Keratinocyte (primary cell): ENCODE measurements around the gene ALG1L2. TPM values are rescaled to one million over a fixed set of nuclear protein-coding genes. Genes with fewer than 3 reads are reported as not detected.
"Not testable (repeated sequence)": the region's sequence is repeated elsewhere in the genome, so short reads cannot be mapped to it uniquely, and the experiment has no call there.

Experiments used
- DNase-seq: peaks from one replicate; pipeline ENCODE4 v3.0.0-alpha.2; 2011; ENCODE audit warnings: low read depth, missing footprints, low spot score
- FAIRE-seq: peaks from 2 replicates; lab custom pipeline; 2011; peaks lifted over from hg19 to GRCh38; lab: Jason Lieb, UNC
- H2AFZ ChIP-seq: 2 replicates; pipeline ENCODE4 v1.6.0; 2012; ENCODE audit warnings: low read length, control low read depth, inconsistent platforms; ENCODE audit not compliant: control insufficient read depth
- H3K27ac ChIP-seq: 2 replicates; pipeline ENCODE4 v1.5.1; 2011; ENCODE audit warnings: low read length; ENCODE audit not compliant: control insufficient read depth, insufficient read depth
- H3K27me3 ChIP-seq: 3 replicates; pipeline ENCODE4 v1.6.0; 2011; ENCODE audit warnings: low read length; ENCODE audit not compliant: control insufficient read depth, insufficient read depth; ENCODE audit errors: extremely low read depth
- H3K36me3 ChIP-seq, 2 experiments: 2 replicates in 1 of 2; 3 replicates in 1 of 2; pipeline ENCODE4 v1.5.1; 2011; ENCODE audit warnings: low read length in 2 of 2, mild to moderate bottlenecking in 1 of 2; ENCODE audit not compliant: control insufficient read depth in 2 of 2, insufficient read depth in 2 of 2; ENCODE audit errors: extremely low read depth in 1 of 2
- H3K4me1 ChIP-seq: 3 replicates; pipeline ENCODE4 v1.5.1; 2011; ENCODE audit warnings: low read length; ENCODE audit not compliant: control insufficient read depth, insufficient read depth; ENCODE audit errors: extremely low read depth
- H3K4me2 ChIP-seq: 3 replicates; pipeline ENCODE4 v1.6.0; 2011; ENCODE audit warnings: low read depth, low read length; ENCODE audit not compliant: control insufficient read depth, insufficient read depth; ENCODE audit errors: extremely low read depth
- H3K4me3 ChIP-seq, 3 experiments: fragments of 200-600 bp in 1 of 3; sonication (generic) in 1 of 3; 2 replicates in 2 of 3; 3 replicates in 1 of 3; pipeline ENCODE4 v1.5.1; 2011 to 2016; ENCODE audit warnings: low read length in 3 of 3, mild to moderate bottlenecking in 3 of 3, control low read depth in 2 of 3, inconsistent platforms in 1 of 3, low read depth in 1 of 3, mixed read lengths in 1 of 3, mixed run types in 1 of 3, moderate library complexity in 1 of 3; ENCODE audit not compliant: control insufficient read depth in 2 of 3, insufficient read depth in 2 of 3; ENCODE audit errors: extremely low read depth in 1 of 3
- H3K79me2 ChIP-seq: 2 replicates; pipeline ENCODE4 v1.6.0; 2012; ENCODE audit warnings: low read length; ENCODE audit not compliant: control insufficient read depth, insufficient read depth
- H3K9ac ChIP-seq: 3 replicates; pipeline ENCODE4 v1.6.0; 2011; ENCODE audit warnings: low read length; ENCODE audit not compliant: control insufficient read depth, insufficient read depth; ENCODE audit errors: extremely low read depth
- H3K9me1 ChIP-seq: 3 replicates; pipeline ENCODE4 v1.6.0; 2011; ENCODE audit warnings: low read length; ENCODE audit not compliant: control insufficient read depth, insufficient read depth; ENCODE audit errors: extremely low read depth
- H3K9me3 ChIP-seq: 2 replicates; pipeline ENCODE4 v1.5.1; 2012; ENCODE audit warnings: low read depth, low read length; ENCODE audit not compliant: control insufficient read depth
- H4K20me1 ChIP-seq: 3 replicates; pipeline ENCODE4 v1.6.0; 2011; ENCODE audit warnings: low read length; ENCODE audit not compliant: control insufficient read depth, insufficient read depth; ENCODE audit errors: extremely low read depth
- CTCF ChIP-seq, 3 experiments: IDR thresholded peaks in 1 of 3; conservative IDR thresholded peaks in 1 of 3; optimal IDR thresholded peaks in 1 of 3; 2 replicates in 2 of 3; 3 replicates in 1 of 3; pipeline versions ENCODE3 to v1.5.1; 2011; ENCODE audit warnings: low read length in 3 of 3, mild to moderate bottlenecking in 3 of 3, moderate library complexity in 2 of 3, control low read depth in 1 of 3, inconsistent platforms in 1 of 3; ENCODE audit not compliant: insufficient read depth in 2 of 3; ENCODE audit errors: extremely low read depth in 1 of 3
- EZH2 ChIP-seq: IDR thresholded peaks from one replicate; pipeline ENCODE4 v1.6.1; 2012; ENCODE audit warnings: inconsistent platforms, mild to moderate bottlenecking, low read length, moderate library complexity
- dilution Hi-C: fragments of 300-500 bp; cut with MboI; formaldehyde crosslinking; loops from one replicate; pipeline ENCODE4 v1.7.0; 2020; ENCODE audit warnings: low sequenced_read_pairs; ENCODE audit not compliant: extremely low pct_ligation_motif_present
- polyA plus RNA-seq, 5 experiments: library from polyadenylated mRNA; depleted of rRNA in 3 of 5; stranded (reverse) in 3 of 5; stranded (forward) in 1 of 5; unstranded in 1 of 5; fragments of >200 nt; gene quantifications; 1 replicate in 1 of 5; 2 replicates in 3 of 5; 3 replicates in 1 of 5; pipeline versions ENCODE4 v1.2.1 to v1.2.3, GENCODE V29; 2011 to 2012; ENCODE audit warnings: missing spikeins in 2 of 5, low read depth in 1 of 5, low replicate concordance in 1 of 5

Gene ALG1L2
- polyA plus RNA-seq, 1 donor (not counting 4 experiments of a cell fraction or from before 2014, with no cell fraction given): not detected

DNA sequence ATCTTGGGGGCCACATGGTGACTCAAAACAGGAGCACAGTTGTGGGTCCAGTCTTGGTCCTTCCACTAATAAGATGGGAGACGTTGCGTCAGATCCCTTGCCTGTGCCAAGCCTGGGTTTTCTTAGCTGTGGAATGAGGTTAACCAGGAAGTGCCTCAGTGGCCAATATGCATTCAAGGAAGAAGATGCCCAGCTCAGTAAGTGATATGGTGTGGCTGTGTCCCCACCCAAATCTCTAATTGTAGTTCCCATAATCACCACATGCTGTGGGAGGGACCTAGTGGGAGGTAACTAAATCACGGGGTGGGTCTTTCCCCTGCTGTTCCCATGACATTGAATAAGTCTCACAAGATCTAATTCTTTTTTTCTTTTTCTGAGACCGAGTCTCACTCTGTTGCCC is 6.4 kb downstream of the ALG1L2 start:
- Histone ChIP-seq H3K4me3 (no peak overlapping the region), H3K27me3 (no peaks in the 10 kb centered on the region), H3K9ac (no peak overlapping the region), H2AFZ (no peak overlapping the region), H3K36me3 (no peaks in the 10 kb centered on the region), H4K20me1 (no peaks in the 10 kb centered on the region), H3K9me3 (no peaks in the 10 kb centered on the region), H3K4me2 (no peak overlapping the region), H3K4me1 (no peaks in the 10 kb centered on the region), H3K9me1 (no peaks in the 10 kb centered on the region), H3K27ac (no peak overlapping the region), H3K79me2 (no peaks in the 10 kb centered on the region)
- FAIRE-seq: no peak
- no peak for DNase-seq
- TF ChIP-seq EZH2 (no peak), CTCF (optimal IDR thresholded peaks at IDR 0.05 in 1 of 3, IDR thresholded peaks at IDR 0.05 in 1 of 3, conservative IDR thresholded peaks at IDR 0.05 in 1 of 3; ENCODE audit: extremely low read depth in 1 of 3, insufficient read depth in 2 of 3, low read length in 3 of 3) (no peak)
- dilution Hi-C loops: no loop called here

GRCh38 chr3:130090681-130091080 is 9.1 kb downstream of the ALG1L2 start:
- H3K9ac ChIP-seq, H3K9me3 ChIP-seq, H3K9me1 ChIP-seq, H3K27me3 ChIP-seq, H4K20me1 ChIP-seq, H3K27ac ChIP-seq, H3K36me3 ChIP-seq, H3K79me2 ChIP-seq, H2AFZ ChIP-seq, FAIRE-seq, H3K4me1 ChIP-seq, dilution Hi-C loops, DNase-seq, H3K4me2 ChIP-seq, H3K4me3 ChIP-seq: not testable (repeated sequence)

DNA sequence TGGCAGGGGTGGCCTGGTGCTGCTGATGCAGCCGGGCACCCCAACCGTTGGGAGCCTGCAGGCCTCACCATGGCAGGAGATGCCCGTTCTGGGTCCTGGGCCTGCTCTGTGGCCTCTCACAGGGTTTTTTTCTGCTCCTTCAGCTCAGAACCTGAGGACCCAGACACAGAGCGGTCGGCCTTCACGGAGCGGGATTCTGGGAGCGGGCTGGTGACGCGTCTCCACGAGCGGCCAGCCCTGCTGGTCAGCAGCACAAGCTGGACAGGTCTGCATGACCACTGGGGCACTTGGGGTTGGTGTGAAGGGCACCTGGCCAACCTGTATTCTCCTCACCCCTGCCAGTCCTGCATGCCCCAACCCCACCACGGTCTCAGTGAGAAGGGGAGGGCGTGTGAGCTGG is 10.3 kb downstream of the ALG1L2 start:
- Histone ChIP-seq H3K9me3 (no peaks in the 10 kb centered on the region), H3K9me1 (no peaks in the 10 kb centered on the region), H3K4me1 (peaks cover 4% of the 10 kb centered on the region), H3K4me3 (no peak overlapping the region), H2AFZ (no peak overlapping the region), H3K36me3 (no peaks in the 10 kb centered on the region), H3K4me2 (no peak overlapping the region), H3K27ac (no peak overlapping the region), H3K9ac (no peak overlapping the region), H4K20me1 (no peaks in the 10 kb centered on the region), H3K79me2 (no peaks in the 10 kb centered on the region), H3K27me3 (no peaks in the 10 kb centered on the region)
- FAIRE-seq (no peak), DNase-seq (no peak)
- no peak for TF ChIP-seq CTCF (optimal IDR thresholded peaks at IDR 0.05 in 1 of 3, IDR thresholded peaks at IDR 0.05 in 1 of 3, conservative IDR thresholded peaks at IDR 0.05 in 1 of 3; ENCODE audit: extremely low read depth in 1 of 3, insufficient read depth in 2 of 3, low read length in 3 of 3)
- TF ChIP-seq EZH2: no peak
- dilution Hi-C loops: no loop called here
